Muscle of leg (tissue), 11 donors: ENCODE measurements around the gene PDPK1. TPM values are rescaled to one million over a fixed set of nuclear protein-coding genes. Genes with fewer than 3 reads are reported as not detected.

ENCODE experiments used
- DNase-seq: peaks from one replicate; pipeline ENCODE4 v3.0.0; 2013
- H3K27ac ChIP-seq: one replicate; pipeline ENCODE4 v1.5.1; 2013; ENCODE audit warnings: mild to moderate bottlenecking, low read length, control low read depth
- H3K27me3 ChIP-seq: one replicate; pipeline ENCODE4 v1.6.1; 2013; ENCODE audit warnings: low read length; ENCODE audit not compliant: control insufficient read depth, insufficient read depth
- H3K36me3 ChIP-seq: one replicate; pipeline ENCODE4 v1.6.1; 2013; ENCODE audit warnings: low read length; ENCODE audit not compliant: control insufficient read depth, insufficient read depth
- H3K4me1 ChIP-seq: one replicate; pipeline ENCODE4 v1.6.1; 2013; ENCODE audit warnings: low read length; ENCODE audit not compliant: control insufficient read depth, insufficient read depth
- H3K4me3 ChIP-seq: one replicate; pipeline ENCODE4 v1.5.1; 2013; ENCODE audit warnings: low read length, control low read depth
- H3K9me3 ChIP-seq: replicated peaks from 2 replicates; pipeline ENCODE4 v1.6.1; 2013; ENCODE audit warnings: low read depth, low read length; ENCODE audit not compliant: control insufficient read depth
- WGBS: methylation state at CpG from one replicate; pipeline ENCODE4 v1.1.5; 2013; ENCODE audit warnings: missing lambda C conversion rate; ENCODE audit not compliant: insufficient coverage; 5-methylcytosine and 5-hydroxymethylcytosine counted together
- polyA plus RNA-seq, 8 donors: library from polyadenylated mRNA; unstranded; fragments of 120-200 nt; gene quantifications; one replicate each; pipeline versions ENCODE4 v1.2.1 to v1.2.3, GENCODE V29; 2013; ENCODE audit warnings: inconsistent platforms in 1 of 8, low replicate concordance in 1 of 8; ENCODE audit not compliant: insufficient read length in 8 of 8, insufficient read depth in 1 of 8
- total RNA-seq: library from RNA; stranded (reverse); fragments of 120-200 nt; gene quantifications from one replicate; pipeline ENCODE4 v1.2.4, GENCODE V29; 2013

The PDPK1 gene
- total and polyA plus RNA-seq, 9 donors: 14.9 to 37.3 (median 28.3) TPM

- no peak overlapping the region for H3K4me3 ChIP-seq
- WGBS: 80% methylated on average over 10 of the region's 12 CpGs
- no peak overlapping the region for H3K27ac ChIP-seq
- H3K4me1 ChIP-seq: peaks cover 20% of the 10 kb centered on the region
- no peaks in the 10 kb centered on the region for H3K27me3 ChIP-seq
- DNase-seq: no peak
- peaks cover 53% of the 10 kb centered on the region for H3K36me3 ChIP-seq
- no peaks in the 10 kb centered on the region for H3K9me3 ChIP-seq
These were observed 48.4 kb downstream of the PDPK1 start for GRCh38 chr16:2586241-2586640.

GRCh38 chr16:2586901-2587480 is 49.2 kb downstream of the PDPK1 start:
- no peak overlapping the region for H3K27ac ChIP-seq
- peaks cover 20% of the 10 kb centered on the region for H3K4me1 ChIP-seq
- no peaks in the 10 kb centered on the region for H3K27me3 ChIP-seq
- no peaks in the 10 kb centered on the region for H3K9me3 ChIP-seq
- H3K4me3 ChIP-seq: no peak overlapping the region
- no peak for DNase-seq
- peaks cover 59% of the 10 kb centered on the region for H3K36me3 ChIP-seq
- 98% methylated on average over 7 of the region's 16 CpGs for whole genome bisulfite sequencing

- no peak for DNase-seq
- H3K36me3 ChIP-seq: peaks cover 60% of the 10 kb centered on the region
These were observed 50.2 kb downstream of the PDPK1 start for GRCh38 chr16:2587891-2588565.

GRCh38 chr16:2591476-2592240 is 53.8 kb downstream of the PDPK1 start:
- Histone ChIP-seq H3K9me3 (no peaks in the 10 kb centered on the region), H3K27ac (no peak overlapping the region), H3K4me3 (no peak overlapping the region), H3K27me3 (no peaks in the 10 kb centered on the region), H3K4me1 (no peaks in the 10 kb centered on the region), H3K36me3 (peaks cover 59% of the 10 kb centered on the region)
- no peak for DNase-seq
- 96% methylated on average over 12 of the region's 15 CpGs for WGBS

More at GRCh38 chr16:2587891-2588565, 50.2 kb downstream of the PDPK1 start:
- no peak overlapping the region for H3K4me3 ChIP-seq
- WGBS: 88% methylated on average over 13 of the region's 14 CpGs
- no peaks in the 10 kb centered on the region for H3K27me3 ChIP-seq
- no peak overlapping the region for H3K27ac ChIP-seq
- H3K9me3 ChIP-seq: no peaks in the 10 kb centered on the region
- H3K4me1 ChIP-seq: peaks cover 20% of the 10 kb centered on the region

GRCh38 chr16:2592786-2593185 is 55.0 kb downstream of the PDPK1 start:
- H3K36me3 ChIP-seq: peaks cover 58% of the 10 kb centered on the region
- no peak overlapping the region for H3K4me3 ChIP-seq
- H3K27ac ChIP-seq: no peak overlapping the region
- WGBS: 89% methylated on average over 15 of the region's 16 CpGs
- no peak for DNase-seq
- H3K4me1 ChIP-seq: no peaks in the 10 kb centered on the region
- no peaks in the 10 kb centered on the region for H3K9me3 ChIP-seq
- no peaks in the 10 kb centered on the region for H3K27me3 ChIP-seq

DNA sequence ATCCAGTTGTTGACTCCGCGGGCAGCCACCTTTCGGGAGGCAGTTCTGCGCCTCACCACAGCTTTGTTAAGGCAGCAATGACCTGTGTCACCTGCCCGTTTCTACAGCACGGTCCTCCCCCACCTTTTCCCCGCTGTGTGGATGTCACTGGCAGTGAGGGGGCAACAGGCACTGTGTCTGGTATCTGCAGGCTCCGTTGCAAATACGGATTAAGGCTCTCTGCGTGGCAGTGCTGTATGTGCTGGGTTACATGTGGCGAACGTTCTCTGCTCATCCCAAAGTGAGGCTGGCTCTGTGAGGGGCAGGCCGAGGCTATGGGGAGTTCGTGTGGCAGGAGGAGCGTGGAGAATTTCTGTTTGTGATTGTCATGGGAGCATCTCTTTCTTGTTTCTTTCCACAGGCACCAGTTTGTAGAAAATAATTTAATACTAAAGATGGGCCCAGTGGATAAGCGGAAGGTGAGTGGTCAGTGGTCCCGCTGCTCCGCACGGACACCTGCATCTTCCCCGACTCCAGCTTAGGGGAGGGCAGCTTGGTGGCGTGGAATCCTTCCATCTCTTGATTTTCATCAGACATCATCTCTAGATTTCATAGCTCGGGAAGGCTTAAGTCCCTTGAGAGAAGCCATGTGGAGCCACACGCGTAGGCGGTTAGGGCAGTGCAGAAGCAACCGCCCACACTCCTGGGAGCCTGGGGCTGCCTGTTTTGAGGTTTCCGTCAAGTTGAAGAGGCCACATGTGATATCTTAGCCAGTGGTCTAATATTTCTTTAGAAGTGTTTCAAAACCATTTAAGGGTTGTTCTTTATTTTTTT is 57.8 kb downstream of the PDPK1 start:
- Histone ChIP-seq H3K27ac (no peak overlapping the region), H3K27me3 (no peaks in the 10 kb centered on the region), H3K9me3 (no peaks in the 10 kb centered on the region), H3K4me3 (no peak overlapping the region), H3K36me3 (peaks cover 45% of the 10 kb centered on the region), H3K4me1 (no peaks in the 10 kb centered on the region)
- no peak for DNase-seq
- 83% methylated on average over 21 of the region's 27 CpGs for WGBS

- Histone ChIP-seq H3K9me3 (no peaks in the 10 kb centered on the region), H3K4me1 (no peaks in the 10 kb centered on the region), H3K36me3 (peaks cover 36% of the 10 kb centered on the region), H3K27ac (no peak overlapping the region), H3K27me3 (no peaks in the 10 kb centered on the region), H3K4me3 (no peak overlapping the region)
- no peak for DNase-seq
- 90% methylated on average over 15 of the region's 24 CpGs for WGBS
These were observed 59.1 kb downstream of the PDPK1 start for GRCh38 chr16:2596747-2597559.

- 88% methylated on average over 16 of the region's 22 CpGs for WGBS
These were observed 59.7 kb downstream of the PDPK1 start for GRCh38 chr16:2597560-2597902.

DNA sequence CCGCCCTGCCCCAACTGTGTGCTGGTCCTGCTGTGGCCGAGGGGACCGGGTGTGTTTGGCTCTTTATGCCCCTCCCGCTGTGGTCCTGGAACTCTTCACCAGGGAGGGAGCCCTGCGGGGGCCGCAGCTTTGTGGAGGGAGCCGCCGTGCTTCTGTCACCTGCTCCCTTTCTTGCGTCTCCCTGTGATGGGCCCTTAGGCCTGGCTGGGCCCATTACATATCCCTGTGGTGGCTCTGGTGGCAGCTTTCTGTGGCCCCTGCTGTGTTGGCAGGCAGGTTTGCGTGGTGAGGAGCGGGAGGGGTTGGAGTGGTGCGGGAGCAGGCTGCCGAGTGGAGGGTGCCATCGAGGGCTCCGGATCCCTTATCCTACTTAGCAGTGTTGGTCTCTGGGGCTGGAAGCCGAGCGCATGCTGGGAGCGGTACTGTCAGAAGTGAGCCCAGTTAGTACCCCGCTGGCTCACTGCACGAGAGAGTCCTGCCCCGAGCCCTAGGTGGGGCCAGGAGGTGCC is 60.4 kb downstream of the PDPK1 start:
- DNase-seq: no peak
- Histone ChIP-seq H3K9me3 (no peaks in the 10 kb centered on the region), H3K27ac (no peak overlapping the region), H3K4me1 (no peaks in the 10 kb centered on the region), H3K27me3 (no peaks in the 10 kb centered on the region), H3K4me3 (no peak overlapping the region), H3K36me3 (peaks cover 34% of the 10 kb centered on the region)
- 91% methylated on average over 21 of the region's 21 CpGs for WGBS

More at GRCh38 chr16:2597560-2597902, 59.7 kb downstream of the PDPK1 start:
- no peaks in the 10 kb centered on the region for H3K9me3 ChIP-seq
- no peaks in the 10 kb centered on the region for H3K4me1 ChIP-seq
- peaks cover 34% of the 10 kb centered on the region for H3K36me3 ChIP-seq
- no peak for DNase-seq
- H3K4me3 ChIP-seq: no peak overlapping the region
- H3K27me3 ChIP-seq: no peaks in the 10 kb centered on the region
- H3K27ac ChIP-seq: no peak overlapping the region
